Keratinocyte (primary cell): ENCODE results near the gene SACS.

ENCODE experiments used
- EZH2 ChIP-seq: IDR thresholded peaks from one replicate; pipeline ENCODE4 v1.6.1; 2012; ENCODE audit warnings: inconsistent platforms, mild to moderate bottlenecking, low read length, moderate library complexity
- TF ChIP-seq, protein P1 (sequence below), 3 experiments: IDR thresholded peaks in 1 of 3; conservative IDR thresholded peaks in 1 of 3; optimal IDR thresholded peaks in 1 of 3; 2 replicates in 2 of 3; 3 replicates in 1 of 3; pipeline versions ENCODE3 to v1.5.1; 2011; ENCODE audit warnings: low read length in 3 of 3, mild to moderate bottlenecking in 3 of 3, moderate library complexity in 2 of 3, control low read depth in 1 of 3, inconsistent platforms in 1 of 3; ENCODE audit not compliant: insufficient read depth in 2 of 3; ENCODE audit errors: extremely low read depth in 1 of 3

DNA sequence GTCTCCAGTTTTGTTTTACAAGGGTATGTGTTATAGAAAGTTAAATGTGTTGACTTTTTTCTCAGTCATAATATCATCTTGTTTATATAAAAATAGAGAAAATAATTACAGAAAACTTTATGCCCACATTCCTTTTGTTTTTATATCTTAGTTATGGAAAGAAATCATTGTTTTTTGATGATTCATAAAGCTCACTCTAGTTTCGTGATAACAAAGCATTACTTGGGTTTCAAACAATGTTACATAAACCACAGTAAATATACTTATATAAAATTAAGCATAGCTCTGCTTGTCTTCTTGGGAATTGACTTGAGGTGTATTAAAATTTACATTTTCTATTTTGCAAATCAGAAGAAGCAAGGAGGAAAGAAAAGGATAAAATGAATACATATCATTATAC lies 140.9 kb downstream of the SACS start:
- TF ChIP-seq, protein P1, sequence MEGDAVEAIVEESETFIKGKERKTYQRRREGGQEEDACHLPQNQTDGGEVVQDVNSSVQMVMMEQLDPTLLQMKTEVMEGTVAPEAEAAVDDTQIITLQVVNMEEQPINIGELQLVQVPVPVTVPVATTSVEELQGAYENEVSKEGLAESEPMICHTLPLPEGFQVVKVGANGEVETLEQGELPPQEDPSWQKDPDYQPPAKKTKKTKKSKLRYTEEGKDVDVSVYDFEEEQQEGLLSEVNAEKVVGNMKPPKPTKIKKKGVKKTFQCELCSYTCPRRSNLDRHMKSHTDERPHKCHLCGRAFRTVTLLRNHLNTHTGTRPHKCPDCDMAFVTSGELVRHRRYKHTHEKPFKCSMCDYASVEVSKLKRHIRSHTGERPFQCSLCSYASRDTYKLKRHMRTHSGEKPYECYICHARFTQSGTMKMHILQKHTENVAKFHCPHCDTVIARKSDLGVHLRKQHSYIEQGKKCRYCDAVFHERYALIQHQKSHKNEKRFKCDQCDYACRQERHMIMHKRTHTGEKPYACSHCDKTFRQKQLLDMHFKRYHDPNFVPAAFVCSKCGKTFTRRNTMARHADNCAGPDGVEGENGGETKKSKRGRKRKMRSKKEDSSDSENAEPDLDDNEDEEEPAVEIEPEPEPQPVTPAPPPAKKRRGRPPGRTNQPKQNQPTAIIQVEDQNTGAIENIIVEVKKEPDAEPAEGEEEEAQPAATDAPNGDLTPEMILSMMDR (optimal IDR thresholded peaks at IDR 0.05 in 1 of 3, IDR thresholded peaks at IDR 0.05 in 1 of 3, conservative IDR thresholded peaks at IDR 0.05 in 1 of 3; ENCODE audit: extremely low read depth in 1 of 3, insufficient read depth in 2 of 3, low read length in 3 of 3), result no peak
- no peak for TF ChIP-seq EZH2
